Type B pancreatic cell (in vitro differentiated cells): Measurements from ENCODE around the gene ENTREP1. TPM values are rescaled to one million over a fixed set of nuclear protein-coding genes. Genes with fewer than 3 reads are reported as not detected.
A peak's percentile ranks its signal among the peaks of the same experiment; 100 is the strongest.

ENCODE experiments used
- DNase-seq: peaks from one replicate; pipeline ENCODE4 v3.0.0; 2021; ENCODE audit warnings: mixed read lengths; ENCODE audit not compliant: unreplicated experiment; ENCODE audit errors: extremely low spot score
- H3K27ac Mint-ChIP-seq: 2 replicates; pipeline ENCODE4 v1.8.0; 2021; ENCODE audit warnings: mild to moderate bottlenecking, mixed read lengths
- H3K27me3 Mint-ChIP-seq: 2 replicates; pipeline ENCODE4 v1.8.0; 2021; ENCODE audit warnings: mixed read lengths
- H3K36me3 Mint-ChIP-seq: 2 replicates; pipeline ENCODE4 v1.8.0; 2021; ENCODE audit warnings: mixed read lengths
- H3K4me1 Mint-ChIP-seq: one replicate; pipeline ENCODE4 v1.8.0; 2021; ENCODE audit warnings: mixed read lengths; ENCODE audit not compliant: unreplicated experiment
- H3K4me3 Mint-ChIP-seq: 2 replicates; pipeline ENCODE4 v1.8.0; 2021; ENCODE audit warnings: mild to moderate bottlenecking, mixed read lengths
- H3K9me3 Mint-ChIP-seq: 2 replicates; pipeline ENCODE4 v1.8.0; 2021; ENCODE audit warnings: mixed read lengths
- total RNA-seq: library from RNA; stranded (reverse); gene quantifications from 2 replicates; pipeline ENCODE4 v1.2.1, GENCODE V29; 2021; ENCODE audit warnings: low replicate concordance
- TF ChIP-seq, protein P1 (sequence below): fragments of 200-600 bp; sonication (generic); conservative IDR thresholded peaks from 2 replicates; pipeline ENCODE4 v1.5.0; 2021; ENCODE audit warnings: antibody characterized with exemption, mild to moderate bottlenecking

Gene ENTREP1
- total RNA-seq, 1 donor from 2014 or later: 3.0 TPM

- peaks cover 11% of the 10 kb centered on the region for H3K27me3 Mint-ChIP-seq
- H3K4me3 Mint-ChIP-seq: no peak overlapping the region
- no peaks in the 10 kb centered on the region for H3K9me3 Mint-ChIP-seq
- H3K36me3 Mint-ChIP-seq: no peaks in the 10 kb centered on the region
- H3K27ac Mint-ChIP-seq: no peak overlapping the region
- peaks cover 5% of the 10 kb centered on the region for H3K4me1 Mint-ChIP-seq
- no peak for DNase-seq
- TF ChIP-seq, protein P1, sequence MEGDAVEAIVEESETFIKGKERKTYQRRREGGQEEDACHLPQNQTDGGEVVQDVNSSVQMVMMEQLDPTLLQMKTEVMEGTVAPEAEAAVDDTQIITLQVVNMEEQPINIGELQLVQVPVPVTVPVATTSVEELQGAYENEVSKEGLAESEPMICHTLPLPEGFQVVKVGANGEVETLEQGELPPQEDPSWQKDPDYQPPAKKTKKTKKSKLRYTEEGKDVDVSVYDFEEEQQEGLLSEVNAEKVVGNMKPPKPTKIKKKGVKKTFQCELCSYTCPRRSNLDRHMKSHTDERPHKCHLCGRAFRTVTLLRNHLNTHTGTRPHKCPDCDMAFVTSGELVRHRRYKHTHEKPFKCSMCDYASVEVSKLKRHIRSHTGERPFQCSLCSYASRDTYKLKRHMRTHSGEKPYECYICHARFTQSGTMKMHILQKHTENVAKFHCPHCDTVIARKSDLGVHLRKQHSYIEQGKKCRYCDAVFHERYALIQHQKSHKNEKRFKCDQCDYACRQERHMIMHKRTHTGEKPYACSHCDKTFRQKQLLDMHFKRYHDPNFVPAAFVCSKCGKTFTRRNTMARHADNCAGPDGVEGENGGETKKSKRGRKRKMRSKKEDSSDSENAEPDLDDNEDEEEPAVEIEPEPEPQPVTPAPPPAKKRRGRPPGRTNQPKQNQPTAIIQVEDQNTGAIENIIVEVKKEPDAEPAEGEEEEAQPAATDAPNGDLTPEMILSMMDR: no peak
These were observed 32.9 kb upstream of the ENTREP1 start for GRCh38 chr9:69292078-69292477.

GRCh38 chr9:69293156-69293555 lies 31.9 kb upstream of the ENTREP1 start:
- Mint-ChIP-seq H3K27ac (no peak overlapping the region), H3K36me3 (no peaks in the 10 kb centered on the region), H3K4me3 (no peak overlapping the region), H3K4me1 (peaks cover 11% of the 10 kb centered on the region), H3K9me3 (no peaks in the 10 kb centered on the region), H3K27me3 (peaks cover 8% of the 10 kb centered on the region)
- no peak for DNase-seq
- TF ChIP-seq, protein P1: no peak

GRCh38 chr9:69295872-69296552 lies 29.0 kb upstream of the ENTREP1 start:
- H3K27ac Mint-ChIP-seq: peak overlapping the region; percentile 55
- H3K36me3 Mint-ChIP-seq: no peaks in the 10 kb centered on the region
- H3K4me1 Mint-ChIP-seq: peaks cover 11% of the 10 kb centered on the region
- no peak for DNase-seq
- H3K27me3 Mint-ChIP-seq: peaks cover 6% of the 10 kb centered on the region
- TF ChIP-seq, protein P1: no peak
- no peak overlapping the region for H3K4me3 Mint-ChIP-seq
- H3K9me3 Mint-ChIP-seq: no peaks in the 10 kb centered on the region

GRCh38 chr9:69297300-69297980 lies 27.6 kb upstream of the ENTREP1 start:
- Mint-ChIP-seq H3K27me3 (peaks cover 6% of the 10 kb centered on the region), H3K27ac (no peak overlapping the region), H3K4me3 (no peak overlapping the region), H3K36me3 (no peaks in the 10 kb centered on the region), H3K4me1 (peaks cover 11% of the 10 kb centered on the region), H3K9me3 (no peaks in the 10 kb centered on the region)
- TF ChIP-seq, protein P1: no peak
- DNase-seq: no peak

DNA sequence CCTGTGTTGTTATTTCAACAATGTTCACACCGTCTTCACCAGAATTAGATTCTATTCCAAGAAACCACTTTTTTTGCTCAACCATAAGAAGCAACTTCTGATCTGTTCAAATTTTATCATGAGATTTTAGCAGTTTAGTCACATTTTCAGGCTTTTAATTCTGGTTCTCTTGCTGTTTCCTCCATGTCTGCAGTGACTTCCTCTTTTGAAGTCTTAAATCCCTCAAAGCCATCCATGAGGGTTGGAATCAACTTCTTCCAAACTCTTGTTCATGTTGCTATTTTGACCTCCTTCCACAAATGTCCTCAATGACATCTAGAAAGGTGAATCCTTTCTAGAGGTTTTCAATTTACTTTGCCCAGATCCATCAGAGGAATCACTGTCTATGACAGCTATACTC lies 25.7 kb upstream of the ENTREP1 start:
- TF ChIP-seq, protein P1: no peak
- Mint-ChIP-seq H3K4me1 (peaks cover 11% of the 10 kb centered on the region), H3K27ac (no peak overlapping the region), H3K4me3 (no peak overlapping the region), H3K9me3 (no peaks in the 10 kb centered on the region), H3K27me3 (peaks cover 6% of the 10 kb centered on the region), H3K36me3 (no peaks in the 10 kb centered on the region)
- no peak for DNase-seq
